ENCODE measurements around the gene XPO6.
"Not testable (repeated sequence)": the region's sequence is repeated elsewhere in the genome, so short reads cannot be mapped to it uniquely, and the experiment has no call there.

XPO6 gene

DNA sequence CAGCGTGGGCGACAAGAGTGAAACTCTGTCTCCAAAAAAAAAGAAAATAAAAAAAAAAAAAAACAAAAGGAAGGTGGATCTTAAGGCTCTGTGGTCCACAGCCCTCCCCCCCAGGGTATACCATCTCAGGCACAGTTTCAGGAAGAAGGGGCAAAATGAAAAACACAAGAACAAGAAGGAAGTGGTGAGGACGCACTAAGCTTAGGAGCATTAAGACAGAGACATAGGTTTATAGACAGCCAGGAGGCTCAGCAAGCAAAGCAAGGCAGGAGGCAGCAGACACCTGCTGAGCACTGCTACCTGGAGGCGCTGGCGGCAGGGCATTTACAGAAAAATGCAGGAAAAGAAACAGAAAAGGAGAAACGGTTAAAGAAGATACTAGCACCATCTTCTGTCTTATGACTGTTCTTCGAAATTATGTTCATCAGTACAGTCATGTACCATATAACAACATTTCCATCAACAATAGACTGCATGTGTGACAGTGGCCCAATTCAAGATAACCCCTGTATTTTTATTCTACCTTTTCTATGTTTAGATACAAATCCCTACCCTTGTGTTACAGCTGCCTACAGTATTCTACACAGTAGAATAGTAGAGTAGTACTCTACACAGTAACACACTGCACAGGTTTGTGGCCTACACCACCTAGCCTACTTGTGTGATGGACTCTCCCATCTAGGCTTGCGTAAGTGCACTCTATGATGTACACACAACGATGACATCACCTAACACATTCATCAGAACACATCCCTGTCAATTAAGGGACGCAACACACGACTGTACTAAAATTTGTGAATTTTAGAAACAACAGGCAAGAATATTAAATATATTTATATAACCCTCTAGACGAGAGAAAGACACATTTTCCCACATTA is 62.5 kb downstream of the XPO6 start:
- no peak for DNase-seq

DNA sequence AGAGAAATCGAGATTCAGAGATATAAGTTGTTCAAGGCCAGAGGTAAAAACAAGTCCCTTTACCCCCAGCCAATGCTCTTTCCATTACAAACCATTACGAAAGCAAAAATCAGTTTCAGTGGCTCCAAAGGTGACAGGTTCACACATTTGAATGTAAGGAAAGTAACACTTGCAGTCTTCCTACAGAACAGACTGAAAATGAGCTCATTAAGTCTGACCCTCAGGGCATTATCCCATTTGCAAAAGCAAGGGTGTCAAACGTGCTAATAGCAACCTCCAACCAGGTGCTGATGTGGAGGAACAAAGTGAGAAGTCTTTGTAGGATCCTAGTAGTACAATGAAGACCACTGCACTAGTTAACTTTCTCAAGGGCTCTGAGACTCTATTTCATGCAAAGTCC is 65.2 kb downstream of the XPO6 start:
- DNase-seq: no peak

DNA sequence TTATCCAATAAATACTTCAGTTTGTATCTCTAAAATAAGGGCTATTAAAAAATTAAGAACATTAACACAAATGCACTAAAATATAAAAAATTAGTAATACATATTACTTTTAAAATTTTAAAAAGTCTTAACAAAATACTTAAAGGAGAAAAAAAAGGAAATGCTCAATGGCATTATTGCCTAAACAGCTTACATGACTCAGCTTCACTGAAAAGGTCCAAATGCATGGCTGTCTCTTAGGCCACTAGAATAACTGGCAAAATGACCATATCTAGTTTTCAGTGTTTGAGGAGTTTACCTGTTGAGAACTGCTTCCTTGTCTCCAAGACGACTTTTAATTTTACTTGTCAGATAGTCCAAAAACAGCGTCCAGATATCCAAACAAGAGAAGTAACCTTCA is 66.0 kb downstream of the XPO6 start:
- DNase-seq: no peak

GRCh38 chr16:28140788-28141618 is 70.8 kb downstream of the XPO6 start:
- no peak for DNase-seq

DNA sequence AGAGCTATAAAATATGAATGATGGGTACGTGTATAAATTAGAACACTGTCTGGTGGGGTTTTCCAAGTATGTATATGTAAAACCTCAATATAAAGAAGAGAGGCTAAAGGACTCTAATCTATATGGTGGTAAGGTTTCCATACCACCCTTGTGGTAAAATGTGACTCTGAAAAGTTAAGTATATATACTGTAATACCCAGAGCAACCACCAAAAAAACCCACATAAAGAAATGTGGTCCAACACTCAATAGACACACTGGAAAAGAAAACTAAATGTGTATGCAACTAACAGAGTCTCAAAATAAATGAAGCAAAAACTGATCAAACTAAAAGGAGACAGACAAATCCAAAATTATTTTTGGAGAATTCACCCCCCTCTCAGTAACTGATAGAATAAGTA is 72.2 kb downstream of the XPO6 start:
- no peak for DNase-seq

DNA sequence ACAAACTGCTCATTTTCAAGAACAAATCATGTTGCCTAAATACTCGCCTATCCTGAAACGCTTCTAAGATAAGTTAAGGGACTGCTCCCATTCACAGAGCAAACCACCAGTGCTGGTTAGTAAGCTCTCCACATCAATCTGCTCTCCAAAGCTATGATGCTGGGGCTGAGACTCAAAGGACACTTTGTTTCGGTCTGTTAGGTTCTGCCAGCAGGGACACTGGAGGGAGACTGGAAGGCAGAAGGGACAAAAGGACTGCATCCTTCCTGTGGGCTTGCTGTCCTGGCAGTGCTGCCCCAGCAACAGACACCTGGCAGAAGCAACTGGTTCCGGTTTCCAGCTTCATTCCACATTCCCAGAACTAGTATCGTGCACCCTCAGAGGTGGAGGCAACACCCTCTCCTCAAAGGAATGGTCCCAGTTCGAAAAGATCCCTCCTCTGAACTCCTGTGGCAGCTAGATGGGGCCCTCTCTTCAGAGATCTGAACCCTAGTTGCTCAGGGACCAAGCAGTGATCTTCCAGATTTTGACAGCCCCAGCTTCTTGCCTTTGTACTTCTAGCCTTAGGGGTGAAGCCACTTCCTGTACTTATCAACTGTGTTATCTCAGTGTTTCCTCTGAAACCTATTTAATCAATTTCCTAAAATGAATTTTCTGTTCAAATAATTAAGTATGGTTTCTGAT is 74.9 kb downstream of the XPO6 start:
- no peak for DNase-seq

- no peak for DNase-seq
Measured at GRCh38 chr16:28133666-28134065, 78.1 kb downstream of the XPO6 start.

GRCh38 chr16:28131743-28132393 is 79.9 kb downstream of the XPO6 start:
- no peak for DNase-seq

GRCh38 chr16:28131181-28131580 is 80.6 kb downstream of the XPO6 start:
- DNase-seq: no peak

- no peak for DNase-seq
Measured at GRCh38 chr16:28130099-28131088, 81.4 kb downstream of the XPO6 start.

DNA sequence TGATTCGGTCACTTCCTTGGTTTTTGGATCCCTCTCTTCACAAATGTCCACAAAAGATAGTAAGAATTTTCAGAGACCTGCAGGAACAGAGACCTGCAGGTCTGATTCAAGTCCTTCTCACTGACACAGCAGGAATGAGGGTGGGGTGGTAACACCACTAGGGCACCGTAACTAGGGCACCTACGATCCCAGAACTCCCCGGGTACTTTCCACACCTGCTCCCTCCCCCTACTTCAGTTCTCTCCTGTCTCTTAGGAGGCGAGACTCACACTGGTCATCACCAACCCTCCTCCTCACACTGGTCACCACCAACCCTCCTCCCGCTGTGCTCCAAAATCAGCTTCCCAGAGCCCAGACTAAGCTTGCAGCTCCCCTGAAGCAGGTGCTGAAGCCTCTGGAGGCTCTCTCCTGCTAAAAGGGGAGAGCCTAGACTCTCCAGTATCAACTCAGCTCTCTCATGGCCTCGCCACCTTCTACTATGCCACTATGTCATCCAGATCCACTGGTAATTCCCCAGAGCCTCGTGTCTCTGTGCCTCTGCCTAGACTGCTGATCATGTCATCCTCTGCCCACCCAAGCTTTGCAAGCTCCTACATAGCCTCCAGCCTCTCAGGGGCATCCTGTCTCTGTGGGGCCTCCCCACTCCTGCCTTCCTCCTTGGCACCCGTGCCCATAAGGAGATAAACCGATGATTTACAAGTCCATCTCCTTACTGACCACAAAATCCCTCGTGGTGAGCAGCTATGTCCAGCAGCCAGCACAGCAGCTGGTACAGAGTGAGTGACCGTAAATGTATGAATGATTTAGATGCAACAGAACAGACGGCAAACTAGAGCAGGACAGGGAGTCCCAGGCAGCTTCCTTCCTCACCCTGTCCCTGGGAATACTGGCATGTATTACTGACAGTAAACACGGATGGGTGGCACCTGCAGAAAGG is 84.8 kb downstream of the XPO6 start:
- no peak for DNase-seq

DNA sequence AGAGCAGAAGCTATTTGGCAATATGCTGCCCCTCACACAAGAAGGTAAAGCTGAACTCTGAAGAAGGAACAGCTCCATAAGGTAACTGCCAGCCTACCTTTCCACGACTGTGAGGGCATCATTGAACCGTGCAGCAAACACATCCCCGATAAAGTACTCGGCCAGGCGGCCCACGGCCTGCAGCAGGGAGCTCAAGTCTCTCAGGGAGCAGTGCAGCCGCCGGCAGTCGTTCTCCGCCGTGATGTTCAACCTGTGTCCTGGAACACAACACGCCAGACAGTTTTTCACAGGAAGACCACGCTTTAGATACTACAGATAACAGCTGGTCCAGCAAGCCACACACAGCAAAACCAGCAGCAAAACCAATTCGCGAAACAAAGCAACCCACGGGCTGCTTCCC is 86.2 kb downstream of the XPO6 start:
- DNase-seq: no peak

DNA sequence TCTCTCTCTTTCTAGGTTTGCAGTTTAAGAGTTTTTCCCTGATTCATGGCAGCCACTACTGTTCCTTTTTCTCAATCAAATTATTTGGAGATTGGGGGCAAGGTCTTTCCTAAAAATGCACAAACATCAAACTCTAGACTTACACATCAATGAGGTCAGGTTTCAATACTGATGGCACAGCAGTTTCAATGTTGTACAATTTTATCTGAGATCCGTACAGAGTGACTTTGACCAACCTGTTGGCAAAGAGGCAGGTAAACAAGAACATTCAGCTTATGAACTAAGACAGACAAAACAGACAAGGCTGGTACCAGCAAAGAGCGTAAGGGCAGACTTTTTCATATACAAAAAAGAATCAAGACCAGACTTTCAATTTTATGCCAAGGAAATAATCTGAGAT is 90.2 kb downstream of the XPO6 start:
- no peak for DNase-seq

GRCh38 chr16:28120754-28121153 is 91.0 kb downstream of the XPO6 start:
- no peak for DNase-seq

- DNase-seq: no peak
Measured at GRCh38 chr16:28118637-28119036, 93.1 kb downstream of the XPO6 start.

GRCh38 chr16:28117168-28117565 is 94.6 kb downstream of the XPO6 start:
- DNase-seq: no peak

DNA sequence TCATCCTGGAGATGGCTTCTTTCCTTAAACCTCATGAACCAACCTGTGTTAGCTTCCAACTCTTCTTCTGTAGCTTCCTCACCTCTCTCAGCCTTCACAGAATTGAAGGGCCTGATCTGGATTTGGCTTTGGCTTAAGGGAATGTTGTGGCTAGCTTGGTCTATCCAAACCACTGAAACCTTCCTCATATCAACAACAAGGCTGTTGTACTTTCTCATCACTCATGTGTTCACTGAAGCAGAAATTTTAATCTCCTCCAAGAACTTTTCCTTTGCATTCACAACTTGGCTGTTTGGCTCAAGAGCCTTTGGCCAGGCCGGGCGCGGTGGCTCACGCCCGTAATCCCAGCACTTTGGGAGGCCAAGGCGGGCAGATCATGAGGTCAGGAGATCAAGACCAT is 95.9 kb downstream of the XPO6 start:
- DNase-seq: not testable (repeated sequence)

DNA sequence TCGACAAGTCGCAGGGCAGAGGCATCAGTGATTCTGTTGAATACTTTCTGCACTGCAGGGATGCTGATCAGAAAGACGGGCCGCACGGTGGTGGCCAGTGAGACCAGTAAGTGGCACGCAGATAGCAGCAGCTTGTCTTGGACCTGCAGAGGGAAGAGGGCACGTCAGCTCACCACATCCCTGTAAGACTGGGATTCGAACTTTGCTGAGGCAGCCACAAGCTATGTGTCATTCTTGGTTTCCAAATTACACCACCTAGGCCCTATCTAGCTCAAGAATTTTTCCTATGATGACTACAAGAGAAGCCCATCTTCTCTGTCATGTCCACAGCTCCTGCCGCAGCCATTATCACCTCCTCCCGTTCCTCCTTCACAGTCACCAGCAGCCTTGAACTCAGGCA is 98.9 kb downstream of the XPO6 start:
- DNase-seq: no peak

- DNase-seq: no peak
Measured at GRCh38 chr16:28110977-28111376, 100.8 kb downstream of the XPO6 start.

GRCh38 chr16:28110479-28110878 is 101.3 kb downstream of the XPO6 start:
- no peak for DNase-seq

DNA sequence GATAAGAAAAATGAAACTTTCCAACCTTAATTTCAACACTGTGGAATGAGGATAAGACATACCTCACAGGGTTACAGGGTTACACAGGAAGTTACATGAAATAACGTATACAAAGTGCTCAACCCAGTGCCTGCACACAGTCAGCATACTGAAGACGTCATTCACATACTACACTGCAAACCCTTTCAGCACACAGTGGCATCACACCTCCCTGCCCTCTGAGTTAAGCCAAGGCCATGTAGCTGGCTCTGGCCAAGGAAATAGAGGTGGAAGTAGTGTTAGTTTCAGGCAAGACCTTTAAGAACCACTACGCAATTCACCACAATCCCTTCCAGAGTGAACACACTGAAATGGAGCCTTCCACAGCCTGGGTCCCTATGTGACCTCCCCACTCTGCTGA is 101.7 kb downstream of the XPO6 start:
- DNase-seq: no peak
